Nephron (organoid): ENCODE measurements around the gene MTNR1A.
A peak's percentile ranks its signal among the peaks of the same experiment; 100 is the strongest.

ENCODE experiments used
- H3K27ac Mint-ChIP-seq, 3 experiments: 2 replicates each; pipeline ENCODE4 v1.8.0; 2020; ENCODE audit warnings: mixed read lengths in 3 of 3, mild to moderate bottlenecking in 2 of 3, moderate library complexity in 1 of 3
- H3K27me3 Mint-ChIP-seq: 2 replicates; pipeline ENCODE4 v1.8.0; 2021; ENCODE audit warnings: low read depth, mild to moderate bottlenecking, moderate library complexity, mixed read lengths
- H3K36me3 Mint-ChIP-seq: 2 replicates; pipeline ENCODE4 v1.8.0; 2020; ENCODE audit warnings: low read depth, mixed read lengths
- H3K4me1 Mint-ChIP-seq: 2 replicates; pipeline ENCODE4 v1.8.0; 2020; ENCODE audit warnings: mixed read lengths
- H3K4me3 Mint-ChIP-seq, 3 experiments: 2 replicates each; pipeline ENCODE4 v1.8.0; 2020; ENCODE audit warnings: mild to moderate bottlenecking in 3 of 3, mixed read lengths in 3 of 3, moderate library complexity in 2 of 3
- H3K9me3 Mint-ChIP-seq: 2 replicates; pipeline ENCODE4 v1.8.0; 2020; ENCODE audit warnings: mixed read lengths
- TF ChIP-seq, protein P1 (sequence below), 3 experiments: fragments of 200-600 bp; sonication (generic); IDR thresholded peaks; one replicate each; pipeline ENCODE4 v1.5.0; 2021; ENCODE audit warnings: antibody characterized with exemption in 3 of 3; ENCODE audit not compliant: unreplicated experiment in 3 of 3

MTNR1A gene

DNA sequence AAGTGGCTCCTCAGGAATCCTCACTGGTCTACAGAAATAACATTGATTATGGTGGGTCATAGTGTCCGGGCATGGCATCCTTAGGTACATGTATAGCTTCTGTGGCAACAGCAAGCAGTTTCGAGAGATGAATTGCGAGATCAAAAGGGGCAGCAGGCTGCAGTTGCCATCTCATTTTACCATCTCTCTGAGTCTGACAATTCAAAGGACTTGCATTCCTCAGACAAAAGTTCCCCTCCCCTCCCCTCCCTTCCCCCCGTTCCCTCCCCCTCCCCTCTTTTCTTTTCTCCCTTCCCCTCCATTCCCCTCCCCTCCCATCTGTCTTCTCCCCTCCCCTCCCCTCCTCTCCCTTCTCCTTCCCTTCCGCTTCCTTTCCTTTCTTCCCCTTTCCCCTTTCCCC, 70.2 kb downstream of the MTNR1A start:
- Mint-ChIP-seq H3K27ac (peak overlapping the region in 1 of 3 experiments; percentile 26), H3K27me3 (peaks cover 4% of the 10 kb centered on the region), H3K36me3 (no peaks in the 10 kb centered on the region), H3K4me3 (peak overlapping the region in 1 of 3 experiments; percentile 45), H3K9me3 (peaks cover 6% of the 10 kb centered on the region), H3K4me1 (peaks cover 11% of the 10 kb centered on the region)
- TF ChIP-seq, protein P1, sequence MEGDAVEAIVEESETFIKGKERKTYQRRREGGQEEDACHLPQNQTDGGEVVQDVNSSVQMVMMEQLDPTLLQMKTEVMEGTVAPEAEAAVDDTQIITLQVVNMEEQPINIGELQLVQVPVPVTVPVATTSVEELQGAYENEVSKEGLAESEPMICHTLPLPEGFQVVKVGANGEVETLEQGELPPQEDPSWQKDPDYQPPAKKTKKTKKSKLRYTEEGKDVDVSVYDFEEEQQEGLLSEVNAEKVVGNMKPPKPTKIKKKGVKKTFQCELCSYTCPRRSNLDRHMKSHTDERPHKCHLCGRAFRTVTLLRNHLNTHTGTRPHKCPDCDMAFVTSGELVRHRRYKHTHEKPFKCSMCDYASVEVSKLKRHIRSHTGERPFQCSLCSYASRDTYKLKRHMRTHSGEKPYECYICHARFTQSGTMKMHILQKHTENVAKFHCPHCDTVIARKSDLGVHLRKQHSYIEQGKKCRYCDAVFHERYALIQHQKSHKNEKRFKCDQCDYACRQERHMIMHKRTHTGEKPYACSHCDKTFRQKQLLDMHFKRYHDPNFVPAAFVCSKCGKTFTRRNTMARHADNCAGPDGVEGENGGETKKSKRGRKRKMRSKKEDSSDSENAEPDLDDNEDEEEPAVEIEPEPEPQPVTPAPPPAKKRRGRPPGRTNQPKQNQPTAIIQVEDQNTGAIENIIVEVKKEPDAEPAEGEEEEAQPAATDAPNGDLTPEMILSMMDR (IDR thresholded peaks at IDR 0.05; ENCODE audit: unreplicated experiment in 3 of 3): no peak

DNA sequence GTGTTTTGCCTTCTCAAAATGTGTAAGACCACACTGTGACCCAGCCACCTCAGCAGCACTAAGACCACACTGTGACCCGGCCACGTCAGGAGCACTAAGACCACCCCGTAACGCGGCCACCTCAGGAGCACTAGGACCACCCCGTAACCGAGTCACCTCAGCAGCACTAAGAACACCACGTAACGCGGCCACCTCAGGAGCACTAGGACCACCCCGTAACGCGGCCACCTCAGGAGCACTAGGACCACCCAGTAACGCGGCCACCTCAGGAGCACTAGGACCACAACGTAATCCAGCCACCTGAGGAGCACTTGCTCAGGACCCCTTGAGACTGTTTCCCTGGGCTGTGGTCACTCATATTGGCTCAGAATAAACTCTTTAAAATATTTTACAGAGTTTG, 71.7 kb downstream of the MTNR1A start:
- peaks cover 2% of the 10 kb centered on the region for H3K9me3 Mint-ChIP-seq
- H3K27me3 Mint-ChIP-seq: peaks cover 4% of the 10 kb centered on the region
- no peak overlapping the region for H3K4me3 Mint-ChIP-seq
- no peak overlapping the region for H3K27ac Mint-ChIP-seq
- no peaks in the 10 kb centered on the region for H3K36me3 Mint-ChIP-seq
- H3K4me1 Mint-ChIP-seq: peaks cover 11% of the 10 kb centered on the region
- TF ChIP-seq, protein P1 (IDR thresholded peaks at IDR 0.05; ENCODE audit: unreplicated experiment in 3 of 3): no peak
